ENCODE data around the gene KIF6. TPM values are rescaled to one million over a fixed set of nuclear protein-coding genes. Genes with fewer than 3 reads are reported as not detected.

The KIF6 gene
- total RNA-seq, 1 donor from 2014 or later, result 2.9 TPM

DNA sequence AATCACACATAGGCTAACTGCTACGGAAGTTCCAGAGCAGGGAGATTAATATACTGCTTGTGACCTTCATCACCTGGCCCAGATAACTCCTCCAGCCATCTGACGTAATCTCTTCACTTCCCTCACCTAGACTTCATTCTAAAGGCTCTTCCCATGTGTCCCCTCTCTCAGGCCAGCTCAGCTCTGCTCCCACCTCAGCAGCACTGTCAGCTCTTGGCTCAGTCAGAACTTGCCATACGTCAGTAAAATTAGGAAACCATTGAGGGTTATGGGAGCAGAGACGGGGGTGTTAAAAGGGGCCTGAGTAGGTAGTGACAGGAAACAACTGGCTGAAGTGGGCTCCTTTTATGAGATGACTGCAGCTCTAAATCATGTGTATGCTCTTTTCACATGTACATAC lies 101.5 kb downstream of the KIF6 start:
- H3K27ac Mint-ChIP-seq, result no peak overlapping the region
- no peak for TF ChIP-seq CTCF (IDR thresholded peaks at IDR 0.05; ENCODE audit: unreplicated experiment)
- H3K36me3 Mint-ChIP-seq (ENCODE audit: insufficient read depth), result no peaks in the 10 kb centered on the region
- no peak for DNase-seq (ENCODE audit: low spot score, unreplicated experiment)
- H3K4me3 Mint-ChIP-seq (ENCODE audit: low read depth), result no peak overlapping the region
- H3K4me1 Mint-ChIP-seq (ENCODE audit: low read depth), result no peaks in the 10 kb centered on the region
- no peaks in the 10 kb centered on the region for H3K27me3 Mint-ChIP-seq
- H3K9me3 Mint-ChIP-seq (ENCODE audit: low read depth), result no peaks in the 10 kb centered on the region

DNA sequence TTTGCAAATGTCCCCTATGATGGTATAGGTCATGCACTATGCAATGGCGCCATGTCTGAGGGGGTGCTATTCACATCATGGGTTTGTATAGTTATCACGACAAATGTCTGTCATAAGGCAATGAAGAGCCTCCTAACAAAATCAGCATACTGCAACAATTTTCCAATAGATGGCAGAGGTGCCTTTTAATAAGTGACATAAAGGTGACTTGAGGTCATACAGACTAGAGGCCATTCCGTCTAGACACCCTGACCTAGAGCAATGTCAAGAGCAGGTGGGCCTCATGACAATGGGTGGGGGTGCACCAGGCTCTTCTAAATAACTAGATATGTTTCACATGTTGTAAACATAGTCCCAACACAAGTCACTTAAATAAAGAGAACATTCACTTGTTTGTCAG lies 107.7 kb downstream of the KIF6 start:
- DNase-seq (ENCODE audit: low spot score, unreplicated experiment), result no peak
- no peaks in the 10 kb centered on the region for H3K4me1 Mint-ChIP-seq (ENCODE audit: low read depth)
- H3K9me3 Mint-ChIP-seq (ENCODE audit: low read depth), result no peaks in the 10 kb centered on the region
- H3K27ac Mint-ChIP-seq, result no peak overlapping the region
- H3K36me3 Mint-ChIP-seq (ENCODE audit: insufficient read depth), result no peaks in the 10 kb centered on the region
- H3K4me3 Mint-ChIP-seq (ENCODE audit: low read depth), result no peak overlapping the region
- H3K27me3 Mint-ChIP-seq, result no peaks in the 10 kb centered on the region
- no peak for TF ChIP-seq CTCF (IDR thresholded peaks at IDR 0.05; ENCODE audit: unreplicated experiment)

DNA sequence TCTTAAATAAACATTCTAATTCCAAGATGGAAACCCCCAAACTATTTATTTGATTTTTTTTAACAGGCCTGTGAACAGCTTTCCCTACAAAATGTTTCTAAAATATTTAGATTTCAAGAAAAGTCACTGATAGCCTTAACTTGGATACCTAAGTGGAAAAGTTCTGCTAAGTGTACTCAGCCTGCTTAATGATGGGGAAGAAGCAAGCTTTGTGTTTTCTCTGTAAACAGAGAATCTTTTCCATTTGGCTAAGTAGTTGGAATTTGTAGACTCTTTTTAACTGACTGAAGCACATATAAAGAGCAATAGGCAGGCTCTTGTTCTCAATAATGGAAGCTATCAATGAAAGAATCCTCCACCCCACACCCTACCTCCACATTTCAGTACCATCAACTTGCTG lies 108.2 kb downstream of the KIF6 start:
- Mint-ChIP-seq H3K36me3 (ENCODE audit: insufficient read depth) (no peaks in the 10 kb centered on the region), H3K27me3 (no peaks in the 10 kb centered on the region), H3K4me3 (ENCODE audit: low read depth) (no peak overlapping the region), H3K4me1 (ENCODE audit: low read depth) (no peaks in the 10 kb centered on the region), H3K9me3 (ENCODE audit: low read depth) (no peaks in the 10 kb centered on the region), H3K27ac (no peak overlapping the region)
- no peak for TF ChIP-seq CTCF (IDR thresholded peaks at IDR 0.05; ENCODE audit: unreplicated experiment)
- no peak for DNase-seq (ENCODE audit: low spot score, unreplicated experiment)

GRCh38 chr6:39615622-39616021 lies 109.6 kb downstream of the KIF6 start:
- no peaks in the 10 kb centered on the region for H3K27me3 Mint-ChIP-seq
- DNase-seq (ENCODE audit: low spot score, unreplicated experiment), result no peak
- H3K27ac Mint-ChIP-seq, result no peak overlapping the region
- H3K4me1 Mint-ChIP-seq (ENCODE audit: low read depth), result no peaks in the 10 kb centered on the region
- no peaks in the 10 kb centered on the region for H3K36me3 Mint-ChIP-seq (ENCODE audit: insufficient read depth)
- H3K4me3 Mint-ChIP-seq (ENCODE audit: low read depth), result no peak overlapping the region
- no peaks in the 10 kb centered on the region for H3K9me3 Mint-ChIP-seq (ENCODE audit: low read depth)
- TF ChIP-seq CTCF (IDR thresholded peaks at IDR 0.05; ENCODE audit: unreplicated experiment), result no peak

DNA sequence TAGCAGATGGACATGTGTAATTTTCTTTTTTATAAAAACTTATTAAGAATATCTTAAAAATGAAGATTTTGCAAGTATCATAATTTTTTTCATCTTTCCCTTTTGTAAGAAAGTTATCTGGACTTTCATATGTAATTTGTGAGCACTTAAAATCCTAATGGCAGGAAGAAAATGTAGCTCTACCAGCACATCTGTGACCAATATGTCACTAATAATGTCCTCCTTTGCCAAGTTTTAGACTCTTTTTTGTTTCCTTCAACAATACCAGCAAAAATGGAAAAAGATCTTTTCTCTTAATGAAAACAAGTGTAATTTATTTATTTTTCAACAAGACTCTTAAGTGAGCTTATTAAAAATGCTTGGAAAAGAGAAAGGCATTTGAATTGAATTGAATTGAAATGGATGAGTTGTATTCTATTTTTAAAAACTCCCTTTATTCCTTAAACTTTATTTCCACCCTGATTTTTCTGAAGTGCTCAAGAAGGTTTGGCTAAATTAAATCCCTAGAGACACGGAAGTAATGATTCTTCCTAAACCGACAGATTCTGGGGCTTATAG lies 110.7 kb downstream of the KIF6 start:
- Mint-ChIP-seq H3K9me3 (ENCODE audit: low read depth) (no peaks in the 10 kb centered on the region), H3K27me3 (no peaks in the 10 kb centered on the region), H3K27ac (no peak overlapping the region), H3K4me1 (ENCODE audit: low read depth) (no peaks in the 10 kb centered on the region), H3K4me3 (ENCODE audit: low read depth) (no peak overlapping the region), H3K36me3 (ENCODE audit: insufficient read depth) (no peaks in the 10 kb centered on the region)
- DNase-seq (ENCODE audit: low spot score, unreplicated experiment), result no peak
- no peak for TF ChIP-seq CTCF (IDR thresholded peaks at IDR 0.05; ENCODE audit: unreplicated experiment)

Measured in progenitor cell of endocrine pancreas (in vitro differentiated cells).